GM18870 (cell line): ENCODE data around the gene TSSK3.
"Not testable (repeated sequence)": the region's sequence is repeated elsewhere in the genome, so short reads cannot be mapped to it uniquely, and the experiment has no call there.

Source experiments
- ATAC-seq: cut with Tn5 transposase; IDR thresholded peaks from one replicate; pipeline ENCODE4 v1.9.1; 2021; ENCODE audit warnings: moderate library complexity; ENCODE audit not compliant: unreplicated experiment

TSSK3 gene

DNA sequence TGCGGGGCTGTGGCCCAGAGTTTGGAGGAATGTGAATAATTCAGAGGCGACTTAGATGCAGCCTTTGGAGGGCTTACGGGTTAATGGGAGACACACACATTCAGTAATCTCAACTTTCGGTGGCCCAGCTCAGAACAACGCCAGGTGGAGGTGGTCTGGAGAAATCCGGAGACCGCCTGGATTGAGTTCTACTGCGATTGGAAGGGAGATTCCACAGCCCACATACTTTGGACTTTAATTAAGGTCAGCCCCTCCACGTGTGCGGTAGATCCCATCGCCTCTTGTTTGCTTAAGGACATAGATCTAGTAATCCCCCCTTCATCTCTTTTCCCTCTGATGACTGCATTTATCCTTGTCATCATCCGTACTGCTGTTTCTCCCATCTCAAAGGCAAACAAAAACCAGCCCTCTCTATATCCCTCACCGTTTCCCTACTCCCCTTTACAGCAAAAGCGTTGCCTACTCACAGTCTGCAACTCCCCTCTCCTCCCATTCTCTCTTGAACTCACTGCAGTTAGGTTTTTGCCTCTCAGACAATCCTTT lies 32.6 kb downstream of the TSSK3 start:
- ATAC-seq = no peak

GRCh38 chr1:32396524-32396923 lies 34.2 kb downstream of the TSSK3 start:
- not testable (repeated sequence) for ATAC-seq

- no peak for ATAC-seq
These were observed 36.1 kb downstream of the TSSK3 start for GRCh38 chr1:32398401-32398800.

GRCh38 chr1:32399843-32400242 lies 37.5 kb downstream of the TSSK3 start:
- ATAC-seq = no peak

DNA sequence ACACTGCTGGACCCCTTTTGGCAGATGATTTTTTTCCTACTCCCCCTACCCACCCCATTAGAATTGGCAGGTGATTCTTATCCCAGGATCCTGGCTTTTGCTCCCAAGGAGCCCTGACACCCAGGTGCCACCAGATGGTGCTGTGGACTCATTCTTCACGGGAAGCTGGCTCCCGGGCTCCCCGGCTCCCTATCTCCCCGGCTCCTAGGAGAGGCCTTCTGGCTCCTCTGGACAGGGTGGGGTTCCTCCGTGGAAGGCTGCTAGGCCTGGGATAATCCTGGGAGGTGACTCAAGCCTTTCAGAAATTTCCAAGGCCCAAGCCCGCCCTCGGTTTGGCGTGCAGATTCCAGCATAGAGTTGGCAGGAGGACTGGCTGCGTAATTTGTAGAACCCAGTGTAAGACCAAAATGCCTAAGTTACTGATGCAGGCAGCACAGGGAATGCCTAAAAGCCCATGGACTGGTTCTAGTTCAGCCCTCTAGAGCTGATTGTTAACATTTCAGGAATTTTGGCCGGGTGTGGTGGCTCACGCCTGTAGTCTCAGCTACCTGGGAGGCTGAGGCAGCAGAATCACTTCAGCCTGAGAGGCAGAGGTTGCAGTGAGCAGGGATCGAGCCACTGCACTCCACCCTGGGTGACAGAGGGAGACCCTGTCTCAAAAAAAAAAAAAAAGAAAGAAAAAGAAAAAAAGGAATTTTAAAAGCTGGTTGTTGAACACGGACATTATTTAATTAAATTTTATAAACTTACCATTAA lies 38.7 kb downstream of the TSSK3 start:
- no peak for ATAC-seq

- no peak for ATAC-seq
These were observed 42.6 kb downstream of the TSSK3 start for GRCh38 chr1:32404946-32405345.

- no peak for ATAC-seq
These were observed 43.5 kb downstream of the TSSK3 start for GRCh38 chr1:32405672-32406467.

DNA sequence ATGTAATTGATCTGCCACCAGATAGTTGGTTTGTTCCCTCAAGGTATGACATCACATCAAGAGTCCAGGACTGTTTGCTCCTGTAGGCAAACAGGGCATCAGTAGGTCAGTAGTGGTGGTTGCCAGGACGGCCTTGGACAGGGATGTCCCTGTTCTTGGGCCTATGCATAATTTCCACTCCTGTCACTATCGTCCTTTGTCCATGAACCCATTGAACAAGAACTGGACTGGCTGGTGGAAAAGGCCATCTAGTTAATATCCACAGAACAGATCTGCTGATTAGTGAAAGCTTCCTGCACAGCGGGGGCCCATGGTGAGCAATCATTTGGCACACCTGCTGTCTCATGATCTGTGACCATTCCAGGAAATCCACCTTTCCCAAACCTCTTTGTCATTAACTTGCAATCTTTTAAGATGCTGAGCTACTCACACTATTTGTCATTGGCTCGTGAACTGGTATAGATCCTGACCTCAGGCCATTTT lies 44.3 kb downstream of the TSSK3 start:
- ATAC-seq = no peak

DNA sequence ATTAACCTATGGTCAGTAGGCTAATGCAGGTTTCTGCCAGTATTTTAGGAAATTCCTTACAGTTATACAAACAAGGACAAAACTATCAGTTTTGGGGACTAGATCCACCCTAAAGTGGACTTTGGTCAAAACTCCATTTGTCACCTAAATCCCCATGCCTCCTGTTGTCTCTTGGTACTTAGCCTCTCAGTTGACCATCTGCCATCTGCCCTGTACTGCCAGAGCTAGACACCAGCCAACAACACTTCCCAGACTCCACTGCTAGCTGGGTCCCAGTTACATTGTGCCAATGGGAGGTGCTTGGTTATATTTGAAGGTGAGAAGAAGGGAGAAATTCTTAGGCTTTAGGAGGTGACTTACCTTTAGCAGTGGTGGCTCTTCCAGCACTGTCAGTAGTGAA lies 48.9 kb downstream of the TSSK3 start:
- ATAC-seq = no peak

DNA sequence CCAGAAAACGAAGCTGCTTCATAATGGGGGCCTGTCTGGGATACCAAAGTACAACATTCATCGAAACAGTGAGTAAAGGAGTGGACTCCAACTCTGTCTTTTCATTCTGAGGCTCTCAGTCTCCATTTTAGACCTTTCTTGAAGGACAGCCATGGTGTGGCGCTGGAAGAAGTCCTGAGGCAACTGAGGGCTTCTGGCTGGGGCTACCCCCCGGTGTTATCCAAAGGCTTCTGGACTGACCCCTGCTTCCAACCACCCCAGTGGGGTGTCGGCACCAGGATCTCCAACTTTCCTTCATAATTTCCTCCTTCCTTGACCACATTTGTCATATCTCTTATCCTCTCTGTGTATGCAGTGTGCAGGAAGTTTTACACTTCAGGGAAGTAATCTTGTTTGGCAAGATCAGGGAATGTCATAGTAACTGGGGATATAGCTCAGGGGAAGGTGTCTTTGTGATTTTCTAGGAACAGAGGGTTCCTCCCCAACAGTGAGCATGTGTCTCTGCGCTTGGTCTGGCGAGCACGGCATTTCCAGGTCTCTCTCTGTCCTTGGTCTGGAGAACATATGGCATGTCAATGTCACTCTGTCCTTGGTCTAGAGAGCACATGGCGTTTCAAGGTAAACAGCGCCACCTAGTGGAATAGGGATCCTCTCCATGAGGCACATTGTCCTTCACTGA lies 51.3 kb downstream of the TSSK3 start:
- no peak for ATAC-seq
